Measurements from ENCODE around the gene PTCRA. TPM values are rescaled to one million over a fixed set of nuclear protein-coding genes. Genes with fewer than 3 reads are reported as not detected.
A peak's percentile ranks its signal among the peaks of the same experiment; 100 is the strongest.
"Not testable (repeated sequence)": the region's sequence is repeated elsewhere in the genome, so short reads cannot be mapped to it uniquely, and the experiment has no call there.

The PTCRA gene
- total and polyA plus RNA-seq, 8 donors = 0.66 TPM; not detected in 7

DNA sequence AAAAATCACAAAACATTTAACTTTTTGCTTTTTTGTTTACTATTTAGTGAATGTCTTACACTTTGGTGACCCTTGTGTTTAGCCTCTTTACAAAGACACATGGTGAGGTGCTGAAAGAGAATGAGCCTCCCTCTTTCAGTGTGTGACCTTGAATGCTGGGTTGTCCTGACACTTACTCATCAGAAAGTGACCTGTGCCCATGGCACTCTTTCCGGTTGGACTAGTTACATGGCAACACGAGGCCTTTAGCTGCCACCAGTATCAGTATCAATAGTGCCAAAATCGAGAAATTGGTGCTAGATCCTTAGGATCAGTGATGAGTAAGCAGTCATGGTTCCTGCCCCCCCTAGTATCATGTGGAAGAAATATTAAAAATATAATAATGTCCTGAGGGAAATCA lies 38.2 kb upstream of the PTCRA start:
- no peak for TF ChIP-seq CTCF (IDR thresholded peaks at IDR 0.05)
- no peak overlapping the region for H3K4me3 ChIP-seq
- intact Hi-C loops (cut with DNase I) = no loop called here
- no peak overlapping the region for H3K27ac ChIP-seq
- ATAC-seq (no peak), FAIRE-seq (no peak), DNase-seq (no peak)
- no peaks in the 10 kb centered on the region for H3K27me3 ChIP-seq
- H3K4me1 ChIP-seq = peaks cover 0 to 11% (median 5%) of the 10 kb centered on the region in 3 donors
- WGBS, 2 donors = 18 to 22% methylated on average over 3 of the region's 3 CpGs
- no peaks in the 10 kb centered on the region for H3K36me3 ChIP-seq
- no peaks in the 10 kb centered on the region for H3K9me3 ChIP-seq

DNA sequence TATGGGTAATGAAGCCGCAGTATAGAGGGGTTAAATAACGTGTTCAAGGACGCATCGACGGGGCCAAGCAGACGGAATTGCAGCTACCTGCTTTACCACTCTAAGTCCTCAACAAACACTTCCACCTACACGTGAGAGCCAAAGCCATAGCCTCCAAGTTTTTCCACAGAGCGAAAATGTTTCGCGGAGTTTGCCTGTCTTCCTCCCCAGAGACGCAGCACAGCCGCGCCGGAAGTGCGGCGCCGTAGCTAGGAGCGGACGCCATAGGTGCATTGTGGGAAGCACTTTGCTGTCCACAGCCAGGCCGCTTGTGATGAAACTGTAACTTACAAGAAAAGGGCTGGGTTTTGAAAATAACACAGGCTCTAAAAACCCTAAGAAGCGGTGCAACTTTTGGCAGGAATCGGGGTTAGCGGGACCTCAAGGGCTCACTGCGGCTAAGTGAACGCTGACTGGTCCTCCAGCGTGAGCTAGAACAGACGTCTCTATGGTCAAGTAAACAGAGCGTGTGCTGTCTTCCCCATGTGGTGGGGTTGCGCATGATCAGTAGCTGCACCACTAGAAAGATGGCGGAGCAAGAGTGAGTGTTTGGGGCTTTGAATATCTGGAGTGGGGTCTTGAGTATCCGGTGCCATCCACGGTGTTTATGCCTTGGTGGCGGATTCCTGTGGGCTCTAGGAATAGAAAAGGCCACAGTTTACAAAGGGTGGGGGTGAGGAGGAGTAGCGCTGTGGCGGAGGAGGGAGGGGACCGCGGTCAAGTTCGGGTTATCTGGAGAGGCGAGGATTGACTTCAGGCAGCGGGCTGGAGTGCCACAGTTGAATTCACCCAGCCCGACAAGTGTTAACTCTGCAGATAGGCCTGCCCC lies 36.2 kb upstream of the PTCRA start, which contains the start of gene RPL7L1:
TSS of gene RPL7L1 (plus strand) at position 245 of the 868 bp plus-strand sequence. CDS start at position 540, 295 bp downstream.
- FAIRE-seq (no peak), DNase-seq (peak; percentile 73 to 88 (median 84)), ATAC-seq (peak; percentile 95 to 98 (median 96))
- H3K36me3 ChIP-seq = peaks cover 0 to 13% (median 12%) of the 10 kb centered on the region in 3 donors
- intact Hi-C loops (cut with DNase I) = loop anchor here in 1 of 3 donors (5.0 kb wide), 1 partner anchor 217 kb away; no protein-coding TSS in a partner anchor
- peak within 1 kb of the TSS; percentile 74 to 96 (median 92) for H3K27ac ChIP-seq
- no peaks in the 10 kb centered on the region for H3K9me3 ChIP-seq
- WGBS, 2 donors = 0% methylated on average over 41 of the region's 41 CpGs
- H3K4me1 ChIP-seq = peaks cover 0 to 11% (median 5%) of the 10 kb centered on the region in 3 donors
- TF ChIP-seq CTCF (IDR thresholded peaks at IDR 0.05) = peak in 1 of 4 donors; percentile 12
- no peaks in the 10 kb centered on the region for H3K27me3 ChIP-seq
- H3K4me3 ChIP-seq = peak within 1 kb of the TSS; percentile 33 to 64 (median 49)

DNA sequence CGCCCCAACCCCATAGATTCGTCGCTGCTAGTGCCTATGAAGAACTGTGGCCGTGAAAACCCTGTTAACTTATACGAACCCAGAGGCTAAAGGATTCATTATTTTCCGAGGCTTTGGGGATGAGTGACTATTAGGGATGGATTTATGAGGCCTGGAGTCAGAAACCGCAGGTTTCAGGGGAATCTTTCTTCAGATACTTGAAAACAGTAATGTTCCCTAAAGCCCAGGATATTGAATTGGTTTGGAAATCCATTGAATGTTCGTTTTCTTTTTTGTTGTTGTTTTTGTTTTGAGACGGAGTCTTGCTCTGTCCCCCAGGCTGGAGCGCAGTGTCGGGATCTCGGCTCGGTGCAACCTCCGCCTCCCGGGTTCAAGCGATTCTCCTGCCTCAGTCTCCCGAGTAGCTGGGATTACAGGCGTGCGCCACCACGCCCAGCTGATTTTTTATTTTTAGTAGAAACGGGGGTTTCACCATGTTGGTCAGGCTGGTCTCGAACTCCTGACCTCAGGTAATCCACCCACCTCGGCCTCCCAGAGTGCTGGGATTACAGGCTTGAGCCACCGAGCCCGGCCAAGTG lies 35.5 kb upstream of the PTCRA start:
- 5 to 10% methylated on average over 25 of the region's 25 CpGs for WGBS, 2 donors
- H3K9me3 ChIP-seq, FAIRE-seq, H3K27me3 ChIP-seq, DNase-seq, ATAC-seq: not testable (repeated sequence)
- peaks cover 0 to 11% (median 5%) of the 10 kb centered on the region in 3 donors for H3K4me1 ChIP-seq
- peaks cover 0 to 20% (median 18%) of the 10 kb centered on the region in 3 donors for H3K36me3 ChIP-seq
- H3K4me3 ChIP-seq = peak overlapping the region; percentile 33 to 64 (median 49)
- intact Hi-C loops (cut with DNase I) = loop anchor here in 1 of 3 donors (5.0 kb wide), 1 partner anchor 218 kb away; no protein-coding TSS in a partner anchor
- peak overlapping the region; percentile 74 to 96 (median 92) for H3K27ac ChIP-seq

- not testable (repeated sequence) for DNase-seq, H3K27ac ChIP-seq, H3K9me3 ChIP-seq, H3K27me3 ChIP-seq, FAIRE-seq, ATAC-seq
- Histone ChIP-seq H3K4me3 (peak overlapping the region; percentile 33 to 64 (median 49)), H3K4me1 (peaks cover 0 to 11% (median 5%) of the 10 kb centered on the region in 3 donors), H3K36me3 (peaks cover 0 to 25% (median 24%) of the 10 kb centered on the region in 3 donors)
- 73 to 75% methylated on average over 12 of the region's 12 CpGs for WGBS, 2 donors
- intact Hi-C loops (cut with DNase I) = loop anchor here in 1 of 3 donors (5.0 kb wide), 1 partner anchor 219 kb away; no protein-coding TSS in a partner anchor
Measured at GRCh38 chr6:42880871-42881270, 35.0 kb upstream of the PTCRA start.

DNA sequence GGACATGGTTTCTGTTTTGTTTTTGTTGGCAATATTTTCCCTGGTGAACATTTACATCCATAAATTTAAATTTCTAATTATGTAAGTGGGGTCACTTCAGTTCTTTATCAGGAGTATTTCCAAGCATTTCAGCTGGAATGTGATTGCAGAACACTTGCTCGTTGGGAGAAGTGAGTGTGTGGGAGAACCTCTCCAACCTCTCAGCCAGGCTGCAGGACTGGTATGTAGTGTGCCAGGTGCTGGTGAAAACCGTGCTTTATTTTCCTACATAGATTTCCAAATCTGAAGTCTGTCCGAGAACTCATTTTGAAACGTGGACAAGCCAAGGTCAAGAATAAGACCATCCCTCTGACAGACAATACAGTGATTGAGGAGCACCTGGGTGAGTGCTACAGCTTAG lies 30.2 kb upstream of the PTCRA start:
- H3K36me3 ChIP-seq = peaks cover 0 to 29% (median 26%) of the 10 kb centered on the region in 3 donors
- no peak overlapping the region for H3K27ac ChIP-seq
- H3K27me3 ChIP-seq = no peaks in the 10 kb centered on the region
- H3K4me1 ChIP-seq = peaks cover 5 to 14% (median 5%) of the 10 kb centered on the region in 3 donors
- intact Hi-C loops (cut with DNase I) = no loop called here
- no peaks in the 10 kb centered on the region for H3K9me3 ChIP-seq
- no peak for TF ChIP-seq CTCF (IDR thresholded peaks at IDR 0.05)
- DNase-seq = no peak
- no peak overlapping the region for H3K4me3 ChIP-seq
- no peak for ATAC-seq
- FAIRE-seq = no peak
- WGBS, 2 donors = 56 to 62% methylated on average over 4 of the region's 4 CpGs

GRCh38 chr6:42888201-42888600 lies 27.7 kb upstream of the PTCRA start:
- ATAC-seq; FAIRE-seq; DNase-seq; H3K27me3 ChIP-seq; H3K4me1 ChIP-seq; H3K4me3 ChIP-seq; H3K27ac ChIP-seq; intact Hi-C loops (cut with DNase I); H3K9me3 ChIP-seq: not testable (repeated sequence)
- peaks cover 0 to 29% (median 26%) of the 10 kb centered on the region in 3 donors for H3K36me3 ChIP-seq
- WGBS, 2 donors = 71 to 81% methylated on average over 4 of the region's 4 CpGs

Data from pancreas (tissue), 10 donors.